Activated naive CD8-positive, alpha-beta T cell treated with anti-CD3 and anti-CD28 coated beads, Interleukin-2, amount 50 U/mL, for 16 hours (primary cell): Measurements from ENCODE around the gene ABHD17C.

Experiments
- DNase-seq: peaks from one replicate; pipeline ENCODE4 v3.0.0-alpha.2; 2020; ENCODE audit warnings: low read depth, low spot score

ABHD17C gene

GRCh38 chr15:80689294-80689693, 5.8 kb upstream of the ABHD17C start:
- DNase-seq: no peak

- no peak for DNase-seq
These were observed 5.4 kb upstream of the ABHD17C start for GRCh38 chr15:80689716-80690115.

GRCh38 chr15:80691575-80691974, 3.5 kb upstream of the ABHD17C start:
- DNase-seq: no peak

GRCh38 chr15:80693682-80694610, 1.2 kb upstream of the ABHD17C start:
- DNase-seq: no peak

- no peak for DNase-seq
These were observed 455 bp upstream of the ABHD17C start for GRCh38 chr15:80694611-80695098.

GRCh38 chr15:80695911-80696661, 976 bp downstream of the ABHD17C start:
- no peak for DNase-seq

GRCh38 chr15:80697075-80697685, 2.1 kb downstream of the ABHD17C start:
- DNase-seq: no peak

GRCh38 chr15:80698676-80699075, 3.6 kb downstream of the ABHD17C start:
- no peak for DNase-seq

GRCh38 chr15:80699981-80700380, 4.9 kb downstream of the ABHD17C start:
- no peak for DNase-seq

GRCh38 chr15:80701676-80702311, 6.7 kb downstream of the ABHD17C start:
- no peak for DNase-seq

- DNase-seq: no peak
These were observed 8.0 kb downstream of the ABHD17C start for GRCh38 chr15:80703081-80703480.

- DNase-seq: no peak
These were observed 8.9 kb downstream of the ABHD17C start for GRCh38 chr15:80703965-80704364.

- DNase-seq: no peak
These were observed 11.1 kb downstream of the ABHD17C start for GRCh38 chr15:80706161-80706560.

- DNase-seq: no peak
These were observed 14.4 kb downstream of the ABHD17C start for GRCh38 chr15:80709542-80709941.

- no peak for DNase-seq
These were observed 15.8 kb downstream of the ABHD17C start for GRCh38 chr15:80710635-80711554.

- no peak for DNase-seq
These were observed 16.8 kb downstream of the ABHD17C start for GRCh38 chr15:80711886-80712285.

GRCh38 chr15:80712956-80713355, 17.8 kb downstream of the ABHD17C start:
- no peak for DNase-seq

GRCh38 chr15:80721476-80721875, 26.4 kb downstream of the ABHD17C start:
- no peak for DNase-seq

- DNase-seq: no peak
These were observed 27.7 kb downstream of the ABHD17C start for GRCh38 chr15:80722811-80723210.

- DNase-seq: no peak
These were observed 32.1 kb downstream of the ABHD17C start for GRCh38 chr15:80727196-80727595.

- DNase-seq: no peak
These were observed 32.5 kb downstream of the ABHD17C start for GRCh38 chr15:80727596-80727995.
